DOHH2 (cell line): ENCODE measurements around the gene FAXC.

Experiments used
- H3F3A ChIP-seq: fragments of 200-600 bp; sonication (generic), shearing (Covaris generic); 2 replicates; pipeline ENCODE4 v1.6.0; 2016; ENCODE audit warnings: antibody characterized with exemption, mild to moderate bottlenecking; ENCODE audit not compliant: control insufficient read depth, insufficient read depth
- H3K27ac ChIP-seq: fragments of 200-600 bp; sonication (generic); 2 replicates; pipeline ENCODE4 v1.5.1; 2014; ENCODE audit warnings: low read depth, mild to moderate bottlenecking, low read length, moderate library complexity
- H3K27me3 ChIP-seq: fragments of 200-600 bp; sonication (generic); 2 replicates; pipeline ENCODE4 v1.6.1; 2014; ENCODE audit warnings: mild to moderate bottlenecking, low read length, mixed read lengths; ENCODE audit not compliant: control insufficient read depth
- H3K36me3 ChIP-seq: fragments of 200-600 bp; sonication (generic); 2 replicates; pipeline ENCODE4 v1.6.1; 2014; ENCODE audit warnings: mild to moderate bottlenecking, low read length, moderate library complexity, mixed read lengths; ENCODE audit not compliant: control insufficient read depth
- H3K4me1 ChIP-seq: fragments of 200-600 bp; sonication (generic); 2 replicates; pipeline ENCODE4 v1.6.1; 2014; ENCODE audit warnings: mild to moderate bottlenecking, low read length, mixed read lengths; ENCODE audit not compliant: control insufficient read depth
- H3K4me2 ChIP-seq: fragments of 200-600 bp; sonication (generic); 2 replicates; pipeline ENCODE4 v1.6.0; 2014; ENCODE audit warnings: mild to moderate bottlenecking, low read length, moderate library complexity
- H3K4me3 ChIP-seq: fragments of 200-600 bp; sonication (generic); 2 replicates; pipeline ENCODE4 v1.5.1; 2014; ENCODE audit warnings: mild to moderate bottlenecking, low read length, mixed read lengths
- H3K79me2 ChIP-seq: fragments of 200-600 bp; sonication (generic); 2 replicates; pipeline ENCODE4 v1.6.1; 2014; ENCODE audit warnings: mild to moderate bottlenecking, low read length, mixed read lengths; ENCODE audit not compliant: control insufficient read depth
- H3K9me2 ChIP-seq: fragments of 200-600 bp; sonication (generic); replicated peaks from 2 replicates; pipeline ENCODE4 v1.6.1; 2014; ENCODE audit warnings: mild to moderate bottlenecking, low read length, mixed read lengths; ENCODE audit not compliant: control insufficient read depth
- H3K9me3 ChIP-seq: fragments of 200-600 bp; sonication (generic); 2 replicates; pipeline ENCODE4 v1.6.1; 2014; ENCODE audit warnings: antibody characterized with exemption, low read length, mixed read lengths; ENCODE audit not compliant: control insufficient read depth, insufficient read depth
- H4K20me1 ChIP-seq: fragments of 200-600 bp; sonication (generic); 2 replicates; pipeline ENCODE4 v1.6.0; 2014; ENCODE audit warnings: low read depth, mild to moderate bottlenecking, antibody characterized with exemption, low read length, moderate library complexity; ENCODE audit not compliant: control insufficient read depth, insufficient read depth
- EZH2phosphoT487 ChIP-seq: fragments of 200-600 bp; sonication (generic); IDR thresholded peaks from 2 replicates; pipeline ENCODE4 v1.6.1; 2017; ENCODE audit warnings: borderline replicate concordance, mild to moderate bottlenecking, antibody characterized with exemption, low read length, moderate library complexity, mixed read lengths
- TF ChIP-seq, protein P1 (sequence below): fragments of 200-600 bp; sonication (generic); IDR thresholded peaks from one replicate; pipeline ENCODE4 v1.5.1; 2014; ENCODE audit warnings: antibody characterized with exemption, mild to moderate bottlenecking, low read depth, low read length; ENCODE audit not compliant: poor library complexity, severe bottlenecking

The FAXC gene

DNA sequence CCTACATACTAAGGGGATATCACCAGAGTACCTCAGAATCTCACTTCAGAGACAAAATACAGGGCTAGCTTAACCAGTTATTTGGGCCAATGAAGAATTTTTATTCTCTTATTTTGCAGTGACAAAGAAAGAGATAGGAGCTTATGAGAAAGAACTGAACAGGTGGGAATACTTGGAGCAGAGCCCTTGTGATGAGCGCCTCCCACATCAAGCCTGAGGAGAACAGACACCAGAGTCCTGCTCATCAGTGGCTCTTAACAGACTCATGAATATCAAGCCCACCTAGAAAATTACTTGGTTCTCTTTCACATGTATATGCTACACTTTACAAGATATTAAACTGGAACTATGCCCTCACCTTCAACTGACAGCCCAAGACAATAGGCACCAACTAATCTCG lies 99.0 kb downstream of the FAXC start:
- H4K20me1 ChIP-seq = no peaks in the 10 kb centered on the region
- H3K9me2 ChIP-seq = no peaks in the 10 kb centered on the region
- H3K79me2 ChIP-seq = no peaks in the 10 kb centered on the region
- no peak overlapping the region for H3K27ac ChIP-seq
- H3K4me1 ChIP-seq = no peaks in the 10 kb centered on the region
- no peaks in the 10 kb centered on the region for H3K9me3 ChIP-seq
- H3K27me3 ChIP-seq = no peaks in the 10 kb centered on the region
- H3K4me2 ChIP-seq = no peak overlapping the region
- no peak for TF ChIP-seq EZH2phosphoT487
- TF ChIP-seq, protein P1, sequence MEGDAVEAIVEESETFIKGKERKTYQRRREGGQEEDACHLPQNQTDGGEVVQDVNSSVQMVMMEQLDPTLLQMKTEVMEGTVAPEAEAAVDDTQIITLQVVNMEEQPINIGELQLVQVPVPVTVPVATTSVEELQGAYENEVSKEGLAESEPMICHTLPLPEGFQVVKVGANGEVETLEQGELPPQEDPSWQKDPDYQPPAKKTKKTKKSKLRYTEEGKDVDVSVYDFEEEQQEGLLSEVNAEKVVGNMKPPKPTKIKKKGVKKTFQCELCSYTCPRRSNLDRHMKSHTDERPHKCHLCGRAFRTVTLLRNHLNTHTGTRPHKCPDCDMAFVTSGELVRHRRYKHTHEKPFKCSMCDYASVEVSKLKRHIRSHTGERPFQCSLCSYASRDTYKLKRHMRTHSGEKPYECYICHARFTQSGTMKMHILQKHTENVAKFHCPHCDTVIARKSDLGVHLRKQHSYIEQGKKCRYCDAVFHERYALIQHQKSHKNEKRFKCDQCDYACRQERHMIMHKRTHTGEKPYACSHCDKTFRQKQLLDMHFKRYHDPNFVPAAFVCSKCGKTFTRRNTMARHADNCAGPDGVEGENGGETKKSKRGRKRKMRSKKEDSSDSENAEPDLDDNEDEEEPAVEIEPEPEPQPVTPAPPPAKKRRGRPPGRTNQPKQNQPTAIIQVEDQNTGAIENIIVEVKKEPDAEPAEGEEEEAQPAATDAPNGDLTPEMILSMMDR = no peak
- no peaks in the 10 kb centered on the region for H3K36me3 ChIP-seq
- H3K4me3 ChIP-seq = no peak overlapping the region
- H3F3A ChIP-seq = no peaks in the 10 kb centered on the region

DNA sequence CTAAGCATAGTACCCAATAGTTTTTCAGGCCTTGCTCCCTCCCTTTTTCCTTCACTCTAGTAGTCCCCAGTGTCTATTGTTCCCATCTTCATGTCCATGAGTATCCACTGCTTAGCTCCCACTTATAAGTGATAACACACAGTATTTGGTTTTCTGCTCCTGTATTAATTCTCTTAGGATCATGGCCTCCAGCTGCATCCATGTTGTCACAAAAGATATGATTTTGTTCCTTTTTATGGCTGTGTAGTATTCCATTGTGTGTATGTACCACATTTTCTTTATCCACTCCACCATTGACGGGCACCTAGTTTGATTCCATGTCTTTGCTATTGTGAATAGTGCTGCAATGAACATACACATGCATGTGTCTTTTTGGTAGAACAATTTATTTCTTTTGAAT lies 102.9 kb downstream of the FAXC start:
- TF ChIP-seq, protein P1 = no peak
- no peak for TF ChIP-seq EZH2phosphoT487
- no peak overlapping the region for H3K4me3 ChIP-seq
- H3K4me2 ChIP-seq = no peak overlapping the region
- no peaks in the 10 kb centered on the region for H3K4me1 ChIP-seq
- no peak overlapping the region for H3K27ac ChIP-seq
- no peaks in the 10 kb centered on the region for H3F3A ChIP-seq
- no peaks in the 10 kb centered on the region for H4K20me1 ChIP-seq
- no peaks in the 10 kb centered on the region for H3K36me3 ChIP-seq
- H3K9me2 ChIP-seq = no peaks in the 10 kb centered on the region
- H3K79me2 ChIP-seq = no peaks in the 10 kb centered on the region
- no peaks in the 10 kb centered on the region for H3K27me3 ChIP-seq
- no peaks in the 10 kb centered on the region for H3K9me3 ChIP-seq

DNA sequence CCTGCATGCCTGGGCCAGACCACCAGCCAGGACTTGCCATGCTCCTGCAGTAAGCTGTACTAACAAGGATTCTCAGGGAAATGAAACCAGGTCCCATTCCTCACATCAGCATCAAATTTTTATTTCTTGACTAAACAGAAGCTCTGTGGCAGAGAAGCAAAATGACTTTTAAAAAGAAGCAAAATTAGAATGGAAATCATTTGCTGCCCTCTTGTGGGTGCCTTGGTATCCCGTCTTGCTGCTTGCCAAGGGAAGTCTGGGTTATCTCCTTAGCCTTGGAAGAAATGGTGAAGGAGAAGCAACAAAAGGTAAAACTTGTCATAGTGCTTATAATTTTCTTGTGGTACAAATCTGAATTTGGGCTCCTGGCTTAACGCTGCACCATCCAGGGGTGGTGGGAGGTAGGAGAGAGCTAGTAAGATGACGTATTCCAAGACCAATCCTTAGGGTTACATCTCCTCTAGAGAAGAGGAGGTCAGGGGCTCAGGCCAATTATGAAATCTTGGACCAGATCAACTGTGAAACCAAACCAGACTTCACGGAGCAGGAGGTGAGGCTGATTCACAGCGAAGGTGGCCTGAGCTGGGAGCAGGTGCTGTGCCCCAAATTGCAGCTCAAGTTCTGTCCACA lies 107.5 kb downstream of the FAXC start:
- no peaks in the 10 kb centered on the region for H3K9me3 ChIP-seq
- H3F3A ChIP-seq = no peaks in the 10 kb centered on the region
- TF ChIP-seq, protein P1 = no peak
- no peak for TF ChIP-seq EZH2phosphoT487
- H3K4me3 ChIP-seq = no peak overlapping the region
- no peak overlapping the region for H3K27ac ChIP-seq
- H3K4me2 ChIP-seq = no peak overlapping the region
- no peaks in the 10 kb centered on the region for H4K20me1 ChIP-seq
- no peaks in the 10 kb centered on the region for H3K36me3 ChIP-seq
- no peaks in the 10 kb centered on the region for H3K79me2 ChIP-seq
- H3K9me2 ChIP-seq = no peaks in the 10 kb centered on the region
- 0 out of 2 replicates have a peak, but pooled peaks cover 3% of the 10 kb centered on the region for H3K27me3 ChIP-seq
- no peaks in the 10 kb centered on the region for H3K4me1 ChIP-seq

DNA sequence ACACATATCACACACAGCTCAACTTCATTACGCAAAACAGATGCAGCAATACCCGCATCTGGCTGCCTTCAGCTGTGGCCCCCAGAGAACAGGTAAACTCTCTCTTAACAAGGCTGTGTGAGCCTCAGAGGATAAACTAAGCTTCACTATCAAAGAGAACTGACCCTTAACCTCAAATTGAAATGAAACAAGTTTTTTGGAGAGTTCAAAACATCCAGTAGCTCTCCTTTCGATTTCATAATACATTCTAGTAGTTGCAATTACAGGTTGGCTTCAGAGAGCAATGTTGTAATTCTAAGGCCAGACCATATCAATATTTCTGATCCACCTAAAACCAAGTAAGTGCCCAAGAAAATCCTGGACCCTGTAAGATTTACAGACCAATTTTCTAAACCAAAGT lies 113.5 kb downstream of the FAXC start:
- Histone ChIP-seq H3K27ac (no peak overlapping the region), H3K36me3 (no peaks in the 10 kb centered on the region), H3K9me3 (no peaks in the 10 kb centered on the region), H3K9me2 (no peaks in the 10 kb centered on the region), H3F3A (no peaks in the 10 kb centered on the region), H3K4me2 (no peak overlapping the region), H3K4me1 (no peaks in the 10 kb centered on the region), H3K79me2 (no peaks in the 10 kb centered on the region), H4K20me1 (no peaks in the 10 kb centered on the region), H3K4me3 (no peak overlapping the region), H3K27me3 (peaks cover 11% of the 10 kb centered on the region)
- TF ChIP-seq EZH2phosphoT487 = no peak
- TF ChIP-seq, protein P1 = no peak
